SU-DHL-6 (cell line): Measurements from ENCODE around the gene KIF18A.

Experiments used
- EZH2phosphoT487 ChIP-seq: fragments of 200-600 bp; sonication (generic), shearing (Covaris generic); conservative IDR thresholded peaks from 2 replicates; pipeline ENCODE4 v1.6.1; 2018; ENCODE audit warnings: mild to moderate bottlenecking, antibody characterized with exemption, low read length, moderate library complexity, mixed read lengths
- TF ChIP-seq, protein P1 (sequence below): fragments of 200-600 bp; sonication (generic); IDR thresholded peaks from one replicate; pipeline ENCODE4 v1.5.1; 2017; ENCODE audit warnings: antibody characterized with exemption, mild to moderate bottlenecking, low read length, moderate library complexity; ENCODE audit not compliant: insufficient read depth, poor library complexity, severe bottlenecking

DNA sequence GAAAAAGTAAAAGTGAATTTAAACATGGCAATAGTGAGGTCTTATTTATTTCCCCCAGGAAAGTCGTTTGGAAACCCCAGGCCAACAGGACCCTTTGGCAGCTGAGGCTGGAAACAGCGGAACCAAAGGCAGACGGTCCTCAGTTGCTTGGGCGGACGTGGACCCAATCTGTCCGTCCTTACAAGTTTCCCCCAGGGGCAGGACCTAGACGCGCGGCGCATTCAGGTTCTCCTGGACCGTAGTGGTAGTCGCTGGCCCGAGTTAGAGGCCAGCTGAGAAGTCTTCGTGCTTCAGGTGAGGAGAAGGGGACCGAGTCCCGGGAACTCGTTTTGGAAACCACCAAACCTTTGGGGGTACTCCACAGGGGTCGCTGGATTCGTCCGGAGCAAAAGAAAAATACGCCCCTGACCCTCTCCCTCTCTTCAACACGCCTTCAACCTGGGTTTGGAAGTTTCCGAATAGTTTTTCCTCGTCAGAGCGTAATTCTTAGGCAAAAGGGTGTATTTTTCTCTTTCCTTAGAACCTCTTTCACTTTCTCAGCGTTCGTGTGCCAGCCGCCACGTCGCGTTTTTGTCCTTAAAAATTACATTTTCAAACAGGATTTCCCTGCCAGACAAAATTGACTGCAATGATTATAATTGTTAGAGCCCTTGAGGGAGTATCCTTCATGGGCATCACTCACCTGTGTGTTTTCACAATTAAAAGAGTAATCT, 2.3 kb upstream of the KIF18A start:
- TF ChIP-seq, protein P1, sequence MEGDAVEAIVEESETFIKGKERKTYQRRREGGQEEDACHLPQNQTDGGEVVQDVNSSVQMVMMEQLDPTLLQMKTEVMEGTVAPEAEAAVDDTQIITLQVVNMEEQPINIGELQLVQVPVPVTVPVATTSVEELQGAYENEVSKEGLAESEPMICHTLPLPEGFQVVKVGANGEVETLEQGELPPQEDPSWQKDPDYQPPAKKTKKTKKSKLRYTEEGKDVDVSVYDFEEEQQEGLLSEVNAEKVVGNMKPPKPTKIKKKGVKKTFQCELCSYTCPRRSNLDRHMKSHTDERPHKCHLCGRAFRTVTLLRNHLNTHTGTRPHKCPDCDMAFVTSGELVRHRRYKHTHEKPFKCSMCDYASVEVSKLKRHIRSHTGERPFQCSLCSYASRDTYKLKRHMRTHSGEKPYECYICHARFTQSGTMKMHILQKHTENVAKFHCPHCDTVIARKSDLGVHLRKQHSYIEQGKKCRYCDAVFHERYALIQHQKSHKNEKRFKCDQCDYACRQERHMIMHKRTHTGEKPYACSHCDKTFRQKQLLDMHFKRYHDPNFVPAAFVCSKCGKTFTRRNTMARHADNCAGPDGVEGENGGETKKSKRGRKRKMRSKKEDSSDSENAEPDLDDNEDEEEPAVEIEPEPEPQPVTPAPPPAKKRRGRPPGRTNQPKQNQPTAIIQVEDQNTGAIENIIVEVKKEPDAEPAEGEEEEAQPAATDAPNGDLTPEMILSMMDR, result no peak
- no peak for TF ChIP-seq EZH2phosphoT487
